CD14-positive monocyte (primary cell): ENCODE data around the gene MORC2. TPM values are rescaled to one million over a fixed set of nuclear protein-coding genes. Genes with fewer than 3 reads are reported as not detected.
A peak's percentile ranks its signal among the peaks of the same experiment; 100 is the strongest.

Experiments
- DNase-seq, 3 donors: peaks; one replicate each; pipeline ENCODE4 v3.0.0-alpha.2; 2011 to 2022
- H2AFZ ChIP-seq: 2 replicates; pipeline ENCODE4 v1.6.0; 2012; ENCODE audit warnings: mild to moderate bottlenecking, low read depth, low read length, inconsistent platforms; ENCODE audit not compliant: insufficient read depth, poor library complexity, severe bottlenecking
- H3K27ac ChIP-seq, 2 donors: 1 replicate in 1 of 2; 2 replicates in 1 of 2; pipeline ENCODE4 v1.5.1; 2012 to 2013; ENCODE audit warnings: low read length in 2 of 2, control low read depth in 1 of 2, inconsistent platforms in 1 of 2, low read depth in 1 of 2, mild to moderate bottlenecking in 1 of 2
- H3K27me3 ChIP-seq, 2 donors: one replicate each; pipeline versions ENCODE4 v1.6.0 to v1.6.1; 2011 to 2013; ENCODE audit warnings: low read length in 2 of 2; ENCODE audit not compliant: control insufficient read depth in 2 of 2, insufficient read depth in 2 of 2
- H3K36me3 ChIP-seq, 2 donors: replicated peaks in 1 of 2; 1 replicate in 1 of 2; 2 replicates in 1 of 2; pipeline versions ENCODE4 v1.5.1 to v1.6.1; 2012 to 2013; ENCODE audit warnings: low read length in 2 of 2, control low read depth in 1 of 2, inconsistent platforms in 1 of 2, mild to moderate bottlenecking in 1 of 2; ENCODE audit not compliant: insufficient read depth in 2 of 2, control insufficient read depth in 1 of 2
- H3K4me1 ChIP-seq, 2 donors: 1 replicate in 1 of 2; 2 replicates in 1 of 2; pipeline versions ENCODE4 v1.5.1 to v1.6.1; 2012 to 2013; ENCODE audit warnings: low read length in 2 of 2, control low read depth in 1 of 2, inconsistent platforms in 1 of 2, mild to moderate bottlenecking in 1 of 2, moderate library complexity in 1 of 2; ENCODE audit not compliant: insufficient read depth in 2 of 2, control insufficient read depth in 1 of 2
- H3K4me2 ChIP-seq: replicated peaks from 2 replicates; pipeline ENCODE3; 2012; ENCODE audit warnings: low read length, moderate library complexity, mild to moderate bottlenecking; ENCODE audit not compliant: poor library complexity, severe bottlenecking; ENCODE audit errors: extremely low read depth
- H3K4me3 ChIP-seq, 3 experiments: fragments of 200-600 bp in 1 of 3; sonication (generic) in 1 of 3; replicated peaks in 1 of 3; 1 replicate in 2 of 3; 2 replicates in 1 of 3; pipeline ENCODE4 v1.5.1; 2011 to 2013; ENCODE audit warnings: low read length in 3 of 3, mild to moderate bottlenecking in 3 of 3, control low read depth in 2 of 3, low read depth in 2 of 3, inconsistent platforms in 1 of 3, moderate library complexity in 1 of 3
- H3K79me2 ChIP-seq: 2 replicates; pipeline ENCODE4 v1.6.0; 2012; ENCODE audit warnings: mild to moderate bottlenecking, control low read depth, inconsistent platforms, low read length, moderate library complexity; ENCODE audit not compliant: insufficient read depth
- H3K9ac ChIP-seq: 2 replicates; pipeline ENCODE4 v1.6.0; 2017; ENCODE audit warnings: low read length, mild to moderate bottlenecking; ENCODE audit not compliant: insufficient read depth, poor library complexity, severe bottlenecking
- H3K9me3 ChIP-seq, 2 donors: replicated peaks in 1 of 2; 1 replicate in 1 of 2; 2 replicates in 1 of 2; pipeline versions ENCODE4 v1.5.1 to v1.6.1; 2012 to 2013; ENCODE audit warnings: low read length in 2 of 2, control low read depth in 1 of 2; ENCODE audit not compliant: control insufficient read depth in 1 of 2, insufficient read depth in 1 of 2
- H4K20me1 ChIP-seq: 2 replicates; pipeline ENCODE4 v1.6.0; 2012; ENCODE audit warnings: mild to moderate bottlenecking, low read length, control low read depth, moderate library complexity; ENCODE audit not compliant: insufficient read depth
- H3K27ac Mint-ChIP-seq, 7 donors: one replicate each; pipeline ENCODE4 v1.8.0; 2020; ENCODE audit warnings: mild to moderate bottlenecking in 7 of 7, mixed read lengths in 7 of 7, moderate library complexity in 6 of 7, inconsistent platforms in 2 of 7
- H3K27me3 Mint-ChIP-seq, 3 donors: one replicate each; pipeline ENCODE4 v1.8.0; 2021 to 2022; ENCODE audit warnings: low read depth in 3 of 3, mild to moderate bottlenecking in 3 of 3, mixed read lengths in 3 of 3, moderate library complexity in 3 of 3, inconsistent platforms in 1 of 3
- H3K36me3 Mint-ChIP-seq, 2 donors: one replicate each; pipeline ENCODE4 v1.8.0; 2020; ENCODE audit warnings: mixed read lengths in 2 of 2, inconsistent platforms in 1 of 2, mild to moderate bottlenecking in 1 of 2
- H3K4me1 Mint-ChIP-seq: one replicate; pipeline ENCODE4 v1.8.0; 2020; ENCODE audit warnings: mild to moderate bottlenecking, mixed read lengths
- H3K4me3 Mint-ChIP-seq, 2 donors: one replicate each; pipeline ENCODE4 v1.8.0; 2020; ENCODE audit warnings: mild to moderate bottlenecking in 2 of 2, mixed read lengths in 2 of 2, moderate library complexity in 1 of 2
- H3K9me3 Mint-ChIP-seq, 7 donors: one replicate each; pipeline ENCODE4 v1.8.0; 2020 to 2022; ENCODE audit warnings: mixed read lengths in 7 of 7, mild to moderate bottlenecking in 6 of 7, moderate library complexity in 6 of 7, inconsistent platforms in 2 of 7
- WGBS: methylation state at CpG from one replicate; pipeline ENCODE4 v1.1.5; 2013; ENCODE audit warnings: missing lambda C conversion rate; ENCODE audit not compliant: insufficient coverage; 5-methylcytosine and 5-hydroxymethylcytosine counted together
- intact Hi-C, 2 donors: fragments of 100-400 bp; cut with micrococcal nuclease; formaldehyde crosslinking; loops; one replicate each; pipeline versions ENCODE4 v1.15.0 to v1.15.1; 2023
- polyA plus RNA-seq, 3 donors: library from polyadenylated mRNA; depleted of rRNA in 1 of 3; unstranded in 2 of 3; stranded (reverse) in 1 of 3; fragments of 300-500 nt in 2 of 3; fragments of >200 nt in 1 of 3; fragmentation: Illumina TruSeq in 2 of 3; gene quantifications; 1 replicate in 2 of 3; 2 replicates in 1 of 3; pipeline ENCODE4 v1.2.3, GENCODE V29; 2012 to 2021
- TF ChIP-seq, protein P1 (sequence below): fragments of 200-600 bp; IDR thresholded peaks from one replicate; pipeline ENCODE4 v1.8.0; 2022; ENCODE audit warnings: antibody characterized with exemption, mild to moderate bottlenecking

MORC2 gene
- polyA plus RNA-seq, 3 donors, result 2.1 to 6.0 (median 2.4) TPM

GRCh38 chr22:30927806-30928205 lies 40.8 kb downstream of the MORC2 start:
- H3K4me3 ChIP-seq, result no peak overlapping the region
- no peaks in the 10 kb centered on the region for H3K4me1 ChIP-seq
- no peak overlapping the region for H3K9ac ChIP-seq
- Mint-ChIP-seq H3K4me1 (no peaks in the 10 kb centered on the region), H3K36me3 (peaks cover 70 to 77% of the 10 kb centered on the region in 2 donors), H3K9me3 (no peaks in the 10 kb centered on the region), H3K4me3 (no peak overlapping the region), H3K27me3 (peaks cover 0 to 5% (median 2%) of the 10 kb centered on the region in 3 donors), H3K27ac (peak overlapping the region in 1 of 7 donors; percentile 1)
- no peaks in the 10 kb centered on the region for H3K9me3 ChIP-seq
- peaks cover 53 to 77% of the 10 kb centered on the region in 2 donors for H3K36me3 ChIP-seq
- H2AFZ ChIP-seq, result no peak overlapping the region
- intact Hi-C loops, result no loop called here
- no peaks in the 10 kb centered on the region for H4K20me1 ChIP-seq
- H3K27ac ChIP-seq, result no peak overlapping the region
- WGBS, result 97% methylated on average over 4 of the region's 10 CpGs
- no peak for DNase-seq
- no peaks in the 10 kb centered on the region for H3K79me2 ChIP-seq
- TF ChIP-seq, protein P1, sequence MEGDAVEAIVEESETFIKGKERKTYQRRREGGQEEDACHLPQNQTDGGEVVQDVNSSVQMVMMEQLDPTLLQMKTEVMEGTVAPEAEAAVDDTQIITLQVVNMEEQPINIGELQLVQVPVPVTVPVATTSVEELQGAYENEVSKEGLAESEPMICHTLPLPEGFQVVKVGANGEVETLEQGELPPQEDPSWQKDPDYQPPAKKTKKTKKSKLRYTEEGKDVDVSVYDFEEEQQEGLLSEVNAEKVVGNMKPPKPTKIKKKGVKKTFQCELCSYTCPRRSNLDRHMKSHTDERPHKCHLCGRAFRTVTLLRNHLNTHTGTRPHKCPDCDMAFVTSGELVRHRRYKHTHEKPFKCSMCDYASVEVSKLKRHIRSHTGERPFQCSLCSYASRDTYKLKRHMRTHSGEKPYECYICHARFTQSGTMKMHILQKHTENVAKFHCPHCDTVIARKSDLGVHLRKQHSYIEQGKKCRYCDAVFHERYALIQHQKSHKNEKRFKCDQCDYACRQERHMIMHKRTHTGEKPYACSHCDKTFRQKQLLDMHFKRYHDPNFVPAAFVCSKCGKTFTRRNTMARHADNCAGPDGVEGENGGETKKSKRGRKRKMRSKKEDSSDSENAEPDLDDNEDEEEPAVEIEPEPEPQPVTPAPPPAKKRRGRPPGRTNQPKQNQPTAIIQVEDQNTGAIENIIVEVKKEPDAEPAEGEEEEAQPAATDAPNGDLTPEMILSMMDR, result no peak
- no peaks in the 10 kb centered on the region for H3K27me3 ChIP-seq
- H3K4me2 ChIP-seq, result no peak overlapping the region

- no peak overlapping the region for H3K27ac Mint-ChIP-seq
- peaks cover 59 to 66% of the 10 kb centered on the region in 2 donors for H3K36me3 Mint-ChIP-seq
- H3K4me3 Mint-ChIP-seq, result no peak overlapping the region
Observed at GRCh38 chr22:30926706-30927105, 41.9 kb downstream of the MORC2 start.

More at GRCh38 chr22:30926706-30927105, 41.9 kb downstream of the MORC2 start:
- WGBS, result 100% methylated on average over 1 of the region's 4 CpGs
- H3K36me3 ChIP-seq, result peaks cover 42 to 66% of the 10 kb centered on the region in 2 donors
- no peak overlapping the region for H3K9ac ChIP-seq
- no peaks in the 10 kb centered on the region for H3K79me2 ChIP-seq
- no peak for DNase-seq
- H3K4me2 ChIP-seq, result no peak overlapping the region
- peaks cover 2 to 8% (median 5%) of the 10 kb centered on the region in 3 donors for H3K27me3 Mint-ChIP-seq
- H4K20me1 ChIP-seq, result no peaks in the 10 kb centered on the region
- no peaks in the 10 kb centered on the region for H3K9me3 ChIP-seq
- no peak overlapping the region for H3K4me3 ChIP-seq
- intact Hi-C loops, result no loop called here
- peaks cover 6 to 9% of the 10 kb centered on the region in 2 donors for H3K4me1 ChIP-seq
- TF ChIP-seq, protein P1, result no peak
- H3K4me1 Mint-ChIP-seq, result peaks cover 7% of the 10 kb centered on the region
- H3K9me3 Mint-ChIP-seq, result peaks cover 0 to 5% (median 3%) of the 10 kb centered on the region in 7 donors
- H2AFZ ChIP-seq, result no peak overlapping the region
- H3K27me3 ChIP-seq, result peaks cover 0 to 2% of the 10 kb centered on the region in 2 donors
- H3K27ac ChIP-seq, result no peak overlapping the region
